ENCODE data around the gene ZNF367.

DNA sequence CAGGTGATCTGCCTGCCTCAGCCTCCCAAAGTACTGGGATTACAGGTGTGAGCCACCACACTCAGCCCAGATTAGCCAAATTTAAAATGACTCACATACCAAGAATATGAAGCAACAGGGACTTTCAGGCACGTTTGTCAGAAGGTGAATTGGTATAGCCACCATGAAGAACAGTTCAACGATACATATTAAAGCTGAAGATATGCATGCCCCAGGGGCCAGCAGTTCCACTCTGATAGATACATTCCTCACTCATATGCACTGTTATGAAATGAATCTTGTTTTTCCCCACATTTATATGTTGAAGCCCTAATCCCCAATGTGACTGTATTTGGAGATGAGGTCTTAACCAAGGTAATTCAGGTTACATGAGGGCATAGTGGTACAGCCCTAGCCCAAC is 57.2 kb downstream of the ZNF367 start:
- TF ChIP-seq, protein P1, sequence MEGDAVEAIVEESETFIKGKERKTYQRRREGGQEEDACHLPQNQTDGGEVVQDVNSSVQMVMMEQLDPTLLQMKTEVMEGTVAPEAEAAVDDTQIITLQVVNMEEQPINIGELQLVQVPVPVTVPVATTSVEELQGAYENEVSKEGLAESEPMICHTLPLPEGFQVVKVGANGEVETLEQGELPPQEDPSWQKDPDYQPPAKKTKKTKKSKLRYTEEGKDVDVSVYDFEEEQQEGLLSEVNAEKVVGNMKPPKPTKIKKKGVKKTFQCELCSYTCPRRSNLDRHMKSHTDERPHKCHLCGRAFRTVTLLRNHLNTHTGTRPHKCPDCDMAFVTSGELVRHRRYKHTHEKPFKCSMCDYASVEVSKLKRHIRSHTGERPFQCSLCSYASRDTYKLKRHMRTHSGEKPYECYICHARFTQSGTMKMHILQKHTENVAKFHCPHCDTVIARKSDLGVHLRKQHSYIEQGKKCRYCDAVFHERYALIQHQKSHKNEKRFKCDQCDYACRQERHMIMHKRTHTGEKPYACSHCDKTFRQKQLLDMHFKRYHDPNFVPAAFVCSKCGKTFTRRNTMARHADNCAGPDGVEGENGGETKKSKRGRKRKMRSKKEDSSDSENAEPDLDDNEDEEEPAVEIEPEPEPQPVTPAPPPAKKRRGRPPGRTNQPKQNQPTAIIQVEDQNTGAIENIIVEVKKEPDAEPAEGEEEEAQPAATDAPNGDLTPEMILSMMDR (optimal IDR thresholded peaks at IDR 0.05 in 1 of 3, IDR thresholded peaks at IDR 0.05 in 1 of 3, conservative IDR thresholded peaks at IDR 0.05 in 1 of 3; ENCODE audit: extremely low read depth in 1 of 3, insufficient read depth in 2 of 3, low read length in 3 of 3) = no peak
- no peak for TF ChIP-seq EZH2 (IDR thresholded peaks at IDR 0.05; ENCODE audit: low read length)

All from keratinocyte (primary cell).